Skeletal muscle cell (primary cell): ENCODE measurements around the gene C1orf116.

ENCODE experiments used
- DNase-seq: peaks from one replicate; pipeline ENCODE4 v3.0.0-alpha.2; 2010; ENCODE audit warnings: low read depth
- H3K4me3 ChIP-seq: 2 replicates; pipeline ENCODE4 v1.5.1; 2011; ENCODE audit warnings: low read depth, mild to moderate bottlenecking, control low read depth, low read length, moderate library complexity

C1orf116 gene

GRCh38 chr1:206970446-206970845 is 62.1 kb downstream of the C1orf116 start, which contains the start of gene FCAMR:
Gene FCAMR, minus strand, starts transcription at chr1:206970460. Its CDS starts 335 bp downstream, at chr1:206970125.
- no peak within 1 kb of the TSS for H3K4me3 ChIP-seq
- no peak for DNase-seq

- no peak for DNase-seq
- no peak overlapping the region for H3K4me3 ChIP-seq
These were observed 63.5 kb downstream of the C1orf116 start for GRCh38 chr1:206969090-206969489.
